ENCODE results near the gene TTLL10.

Gene TTLL10

GRCh38 chr1:1225913-1226312, 52.2 kb downstream of the TTLL10 start:
- TF ChIP-seq NFRKB (IDR thresholded peaks at IDR 0.05) (no peak), ARNT (IDR thresholded peaks at IDR 0.05) (no peak), TARDBP (IDR thresholded peaks at IDR 0.05) (no peak), ELF4 (IDR thresholded peaks at IDR 0.05) (no peak)
- ChIA-PET POLR2A (no interaction called here), CTCF (no interaction called here)
- DNase-seq (ENCODE audit: extremely low spot score), result no peak

GRCh38 chr1:1226566-1227362, 53.1 kb downstream of the TTLL10 start:
- CTCF ChIA-PET, result no interaction called here
- no peak for DNase-seq (ENCODE audit: extremely low spot score)
- TF ChIP-seq HDGF (IDR thresholded peaks at IDR 0.05; ENCODE audit: borderline replicate concordance), result no peak
- no peak for TF ChIP-seq FOXA1 (IDR thresholded peaks at IDR 0.05)
- TF ChIP-seq SP1 (IDR thresholded peaks at IDR 0.05), result no peak
- TF ChIP-seq L3MBTL2 (conservative IDR thresholded peaks at IDR 0.05), result no peak
- no peak for TF ChIP-seq ZNF384 (IDR thresholded peaks at IDR 0.05)
- no peak for TF ChIP-seq SUZ12 (IDR thresholded peaks at IDR 0.05)
- POLR2A ChIA-PET, result no interaction called here

- POLR2A ChIA-PET, result no interaction called here
- DNase-seq (ENCODE audit: extremely low spot score), result no peak
- CTCF ChIA-PET, result interaction anchor here (0.5 kb wide), 1 partner anchor 73 kb away, joined by 3 read pairs; no protein-coding TSS in a partner anchor
- TF ChIP-seq ARNT (IDR thresholded peaks at IDR 0.05) (no peak), FOXK2 (IDR thresholded peaks at IDR 0.05) (no peak), FOXA1 (IDR thresholded peaks at IDR 0.05) (no peak), ELF4 (IDR thresholded peaks at IDR 0.05) (no peak), LEF1 (IDR thresholded peaks at IDR 0.05; ENCODE audit: borderline replicate concordance) (no peak), BHLHE40 (IDR thresholded peaks at IDR 0.05; ENCODE audit: borderline replicate concordance) (no peak), FOXM1 (IDR thresholded peaks at IDR 0.05; ENCODE audit: borderline replicate concordance) (no peak), NFRKB (IDR thresholded peaks at IDR 0.05) (no peak), TARDBP (IDR thresholded peaks at IDR 0.05) (no peak), SP1 (IDR thresholded peaks at IDR 0.05) (no peak), SUZ12 (IDR thresholded peaks at IDR 0.05) (no peak), L3MBTL2 (conservative IDR thresholded peaks at IDR 0.05) (no peak), HDGF (IDR thresholded peaks at IDR 0.05; ENCODE audit: borderline replicate concordance) (no peak), ZNF384 (IDR thresholded peaks at IDR 0.05) (no peak), CTBP1 (IDR thresholded peaks at IDR 0.05; ENCODE audit: borderline replicate concordance) (no peak)
- TF ChIP-seq, protein P1, sequence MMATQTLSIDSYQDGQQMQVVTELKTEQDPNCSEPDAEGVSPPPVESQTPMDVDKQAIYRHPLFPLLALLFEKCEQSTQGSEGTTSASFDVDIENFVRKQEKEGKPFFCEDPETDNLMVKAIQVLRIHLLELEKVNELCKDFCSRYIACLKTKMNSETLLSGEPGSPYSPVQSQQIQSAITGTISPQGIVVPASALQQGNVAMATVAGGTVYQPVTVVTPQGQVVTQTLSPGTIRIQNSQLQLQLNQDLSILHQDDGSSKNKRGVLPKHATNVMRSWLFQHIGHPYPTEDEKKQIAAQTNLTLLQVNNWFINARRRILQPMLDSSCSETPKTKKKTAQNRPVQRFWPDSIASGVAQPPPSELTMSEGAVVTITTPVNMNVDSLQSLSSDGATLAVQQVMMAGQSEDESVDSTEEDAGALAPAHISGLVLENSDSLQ (IDR thresholded peaks at IDR 0.05), result no peak
Measured at GRCh38 chr1:1227386-1227785, 53.7 kb downstream of the TTLL10 start.

- DNase-seq (ENCODE audit: extremely low spot score), result no peak
- TF ChIP-seq, protein P1 (IDR thresholded peaks at IDR 0.05), result no peak
- no peak for TF ChIP-seq FOXK2 (IDR thresholded peaks at IDR 0.05)
- ChIA-PET CTCF (interaction anchor here (0.5 kb wide), 1 partner anchor 72 kb away, joined by 3 read pairs; no protein-coding TSS in a partner anchor), POLR2A (no interaction called here)
Measured at GRCh38 chr1:1228187-1228586, 54.5 kb downstream of the TTLL10 start.

DNA sequence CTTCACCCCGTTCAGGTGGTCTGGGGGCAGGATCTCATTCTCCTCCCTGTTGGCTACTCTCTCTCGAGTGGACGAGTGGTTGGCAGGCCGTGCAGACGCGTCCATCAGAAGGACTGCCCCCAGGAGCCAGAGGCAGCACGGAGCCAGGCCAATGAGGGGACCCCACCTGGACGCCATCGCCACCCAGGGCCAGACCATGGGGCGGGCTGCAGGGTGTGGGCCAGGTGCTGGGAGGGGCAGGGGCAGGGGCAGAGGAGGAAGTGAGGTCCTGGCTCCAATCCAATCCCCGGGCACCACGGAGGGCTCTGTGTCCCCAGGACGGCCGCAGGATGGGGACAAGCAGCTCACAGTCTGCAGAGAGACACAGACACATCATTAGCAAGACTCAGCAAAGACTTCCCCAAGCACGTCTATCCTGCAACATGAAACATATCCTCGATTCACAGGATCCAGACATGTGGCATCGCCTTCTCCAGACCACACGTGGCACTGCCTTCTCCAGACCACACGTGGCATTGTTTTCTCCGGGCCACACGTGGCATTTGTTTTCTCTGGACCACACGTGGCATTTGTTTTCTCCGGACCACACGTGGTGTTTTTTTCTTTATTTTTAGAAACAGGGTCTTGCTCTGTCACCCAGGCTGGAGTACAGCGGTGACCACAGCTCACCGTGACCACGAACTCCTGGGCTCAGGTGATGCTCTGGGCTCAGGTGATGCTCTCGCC, 55.1 kb downstream of the TTLL10 start:
- ChIA-PET CTCF (no interaction called here), POLR2A (no interaction called here)
- TF ChIP-seq L3MBTL2 (conservative IDR thresholded peaks at IDR 0.05) (no peak), ARNT (IDR thresholded peaks at IDR 0.05) (no peak), FOXK2 (IDR thresholded peaks at IDR 0.05) (no peak), FOXM1 (IDR thresholded peaks at IDR 0.05; ENCODE audit: borderline replicate concordance) (no peak), SUZ12 (IDR thresholded peaks at IDR 0.05) (no peak), ELF4 (IDR thresholded peaks at IDR 0.05) (no peak), TARDBP (IDR thresholded peaks at IDR 0.05) (no peak), BHLHE40 (IDR thresholded peaks at IDR 0.05; ENCODE audit: borderline replicate concordance) (no peak), HDGF (IDR thresholded peaks at IDR 0.05; ENCODE audit: borderline replicate concordance) (no peak), LEF1 (IDR thresholded peaks at IDR 0.05; ENCODE audit: borderline replicate concordance) (no peak)
- TF ChIP-seq, protein P1 (IDR thresholded peaks at IDR 0.05), result no peak

GRCh38 chr1:1229770-1230169, 56.1 kb downstream of the TTLL10 start:
- DNase-seq (ENCODE audit: extremely low spot score), result no peak
- ChIA-PET POLR2A (no interaction called here), CTCF (no interaction called here)
- TF ChIP-seq CTBP1 (IDR thresholded peaks at IDR 0.05; ENCODE audit: borderline replicate concordance) (no peak), BHLHE40 (IDR thresholded peaks at IDR 0.05; ENCODE audit: borderline replicate concordance) (no peak), FOXK2 (IDR thresholded peaks at IDR 0.05) (no peak)

More for the DNA sequence above, 55.1 kb downstream of the TTLL10 start:
- DNase-seq (ENCODE audit: extremely low spot score), result no peak

Measured in HEK293T (cell line).